Activated CD4-positive, alpha-beta T cell treated with anti-CD3 and anti-CD28 coated beads, Interleukin-2, amount 50 U/mL, for 16 hours (primary cell): ENCODE data around the gene AMPD3.

Source experiments
- DNase-seq: peaks from one replicate; pipeline ENCODE4 v3.0.0-alpha.2; 2020

AMPD3 gene

GRCh38 chr11:10541561-10541930 lies 86.5 kb downstream of the AMPD3 start:
- DNase-seq, result no peak

GRCh38 chr11:10542776-10543175 lies 87.7 kb downstream of the AMPD3 start:
- DNase-seq, result no peak

DNA sequence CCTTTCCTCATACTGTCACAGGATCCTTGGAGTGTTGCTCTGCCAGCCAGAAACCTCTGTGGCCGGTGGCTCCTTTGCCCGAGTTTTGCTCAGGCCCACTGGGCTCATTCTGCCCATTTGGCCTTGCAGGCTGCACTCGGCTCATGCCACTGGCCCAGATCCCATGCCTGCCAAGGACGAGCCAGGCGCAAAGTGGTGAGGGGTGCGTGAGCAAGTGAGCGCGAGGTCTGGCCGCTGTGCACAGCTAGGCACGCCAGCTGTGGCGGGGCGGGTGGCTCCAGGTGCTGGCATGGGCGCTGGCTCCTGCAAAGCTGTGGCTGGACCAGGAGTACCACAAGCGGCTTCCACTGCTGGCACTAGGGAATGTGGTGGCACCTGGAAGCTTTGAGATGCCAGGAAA lies 88.7 kb downstream of the AMPD3 start:
- no peak for DNase-seq

GRCh38 chr11:10544491-10545465 lies 89.7 kb downstream of the AMPD3 start:
- DNase-seq, result no peak

- DNase-seq, result no peak
Observed at GRCh38 chr11:10550503-10551289, 95.6 kb downstream of the AMPD3 start.

DNA sequence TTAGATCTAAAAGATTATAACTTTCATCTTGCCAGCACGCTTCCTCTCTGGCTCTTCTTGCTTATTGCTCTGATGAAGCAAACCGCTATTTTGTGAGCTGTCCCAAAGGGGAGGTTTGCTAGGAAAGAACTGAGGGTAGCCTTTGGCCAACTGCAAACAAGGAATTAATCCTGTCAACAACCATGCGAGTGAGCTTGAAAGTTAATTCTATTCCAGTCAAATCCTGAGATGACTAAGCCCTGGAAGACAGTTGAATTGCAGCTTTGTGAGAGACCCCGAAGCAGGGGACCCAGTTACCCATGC lies 96.2 kb downstream of the AMPD3 start:
- DNase-seq, result no peak

DNA sequence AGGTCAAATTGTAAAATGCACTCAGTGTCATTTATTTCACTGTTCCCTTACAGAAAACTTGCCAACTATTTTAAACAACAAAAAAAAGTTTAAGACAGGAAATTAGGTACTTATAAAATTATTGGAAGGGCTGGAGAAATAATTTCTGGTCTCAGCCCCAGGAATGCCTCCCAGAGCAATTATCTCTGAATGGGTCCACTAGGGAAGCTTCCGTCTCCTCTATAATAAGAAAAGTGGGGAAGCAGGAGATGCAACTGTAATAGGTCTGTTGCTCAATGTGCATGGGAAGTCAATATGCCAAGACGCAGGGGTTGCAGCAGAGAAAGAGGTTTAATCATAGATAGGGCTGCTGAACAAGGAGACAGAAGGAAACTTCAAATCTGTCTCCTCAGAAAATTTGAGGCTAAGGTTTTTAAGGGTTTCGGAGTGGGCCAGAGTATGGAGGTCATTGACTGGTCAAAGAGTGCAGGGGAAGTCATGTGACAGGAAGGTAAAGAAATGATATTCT lies 96.8 kb downstream of the AMPD3 start:
- no peak for DNase-seq

GRCh38 chr11:10556590-10556989 lies 101.5 kb downstream of the AMPD3 start:
- DNase-seq, result no peak
